HL-60 (cell line): ENCODE data around the gene MRPL20.

Experiments
- GABPA ChIP-seq: IDR thresholded peaks from 2 replicates; pipeline ENCODE4 v1.6.1; 2012; ENCODE audit warnings: low read depth
- POLR2AphosphoS5 ChIP-seq: IDR thresholded peaks from 2 replicates; pipeline ENCODE4 v1.6.1; 2012; ENCODE audit warnings: low read depth
- TF ChIP-seq, protein P1 (sequence below): IDR thresholded peaks from one replicate; pipeline ENCODE4 v1.5.1; 2011; ENCODE audit warnings: low read length, control low read depth, inconsistent platforms; ENCODE audit not compliant: insufficient read depth
- TF ChIP-seq, protein P2 (sequence below): IDR thresholded peaks from 2 replicates; pipeline ENCODE4 v1.6.1; 2012; ENCODE audit warnings: low read depth; ENCODE audit not compliant: insufficient replicate concordance

DNA sequence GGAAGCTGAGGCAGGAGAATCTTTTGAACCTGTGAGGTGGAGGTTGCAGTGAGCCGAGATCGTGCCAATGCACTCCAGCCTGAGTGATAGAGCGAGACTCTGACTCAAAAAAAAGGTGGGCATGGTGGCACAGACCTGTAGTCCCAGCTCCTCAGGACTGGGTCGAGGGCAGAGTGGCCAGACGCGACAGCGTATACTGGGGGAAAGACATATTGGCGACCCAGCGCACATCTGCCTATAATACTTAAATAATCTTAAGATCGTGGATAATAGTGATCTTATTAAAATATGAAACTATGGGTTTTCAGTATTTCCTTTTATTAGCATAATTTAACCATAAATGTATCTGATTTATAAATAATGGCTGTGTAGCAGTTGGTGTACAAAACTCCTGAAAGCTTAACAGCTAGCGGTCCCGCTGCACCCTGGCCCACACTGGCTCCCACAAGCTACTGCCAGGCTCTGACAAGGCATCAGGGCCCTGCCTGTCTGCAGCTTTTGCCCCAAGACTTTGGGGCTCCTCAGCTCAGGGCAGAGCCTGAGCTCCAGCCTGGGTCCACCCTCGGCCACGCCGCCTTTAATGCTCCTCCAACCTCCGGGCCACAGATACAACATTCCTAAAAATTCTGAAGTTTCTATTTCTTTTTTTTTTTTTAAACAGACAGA, 29.4 kb downstream of the MRPL20 start:
- TF ChIP-seq, protein P1, sequence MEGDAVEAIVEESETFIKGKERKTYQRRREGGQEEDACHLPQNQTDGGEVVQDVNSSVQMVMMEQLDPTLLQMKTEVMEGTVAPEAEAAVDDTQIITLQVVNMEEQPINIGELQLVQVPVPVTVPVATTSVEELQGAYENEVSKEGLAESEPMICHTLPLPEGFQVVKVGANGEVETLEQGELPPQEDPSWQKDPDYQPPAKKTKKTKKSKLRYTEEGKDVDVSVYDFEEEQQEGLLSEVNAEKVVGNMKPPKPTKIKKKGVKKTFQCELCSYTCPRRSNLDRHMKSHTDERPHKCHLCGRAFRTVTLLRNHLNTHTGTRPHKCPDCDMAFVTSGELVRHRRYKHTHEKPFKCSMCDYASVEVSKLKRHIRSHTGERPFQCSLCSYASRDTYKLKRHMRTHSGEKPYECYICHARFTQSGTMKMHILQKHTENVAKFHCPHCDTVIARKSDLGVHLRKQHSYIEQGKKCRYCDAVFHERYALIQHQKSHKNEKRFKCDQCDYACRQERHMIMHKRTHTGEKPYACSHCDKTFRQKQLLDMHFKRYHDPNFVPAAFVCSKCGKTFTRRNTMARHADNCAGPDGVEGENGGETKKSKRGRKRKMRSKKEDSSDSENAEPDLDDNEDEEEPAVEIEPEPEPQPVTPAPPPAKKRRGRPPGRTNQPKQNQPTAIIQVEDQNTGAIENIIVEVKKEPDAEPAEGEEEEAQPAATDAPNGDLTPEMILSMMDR: no peak
- TF ChIP-seq POLR2AphosphoS5: no peak
- no peak for TF ChIP-seq GABPA
- TF ChIP-seq, protein P2, sequence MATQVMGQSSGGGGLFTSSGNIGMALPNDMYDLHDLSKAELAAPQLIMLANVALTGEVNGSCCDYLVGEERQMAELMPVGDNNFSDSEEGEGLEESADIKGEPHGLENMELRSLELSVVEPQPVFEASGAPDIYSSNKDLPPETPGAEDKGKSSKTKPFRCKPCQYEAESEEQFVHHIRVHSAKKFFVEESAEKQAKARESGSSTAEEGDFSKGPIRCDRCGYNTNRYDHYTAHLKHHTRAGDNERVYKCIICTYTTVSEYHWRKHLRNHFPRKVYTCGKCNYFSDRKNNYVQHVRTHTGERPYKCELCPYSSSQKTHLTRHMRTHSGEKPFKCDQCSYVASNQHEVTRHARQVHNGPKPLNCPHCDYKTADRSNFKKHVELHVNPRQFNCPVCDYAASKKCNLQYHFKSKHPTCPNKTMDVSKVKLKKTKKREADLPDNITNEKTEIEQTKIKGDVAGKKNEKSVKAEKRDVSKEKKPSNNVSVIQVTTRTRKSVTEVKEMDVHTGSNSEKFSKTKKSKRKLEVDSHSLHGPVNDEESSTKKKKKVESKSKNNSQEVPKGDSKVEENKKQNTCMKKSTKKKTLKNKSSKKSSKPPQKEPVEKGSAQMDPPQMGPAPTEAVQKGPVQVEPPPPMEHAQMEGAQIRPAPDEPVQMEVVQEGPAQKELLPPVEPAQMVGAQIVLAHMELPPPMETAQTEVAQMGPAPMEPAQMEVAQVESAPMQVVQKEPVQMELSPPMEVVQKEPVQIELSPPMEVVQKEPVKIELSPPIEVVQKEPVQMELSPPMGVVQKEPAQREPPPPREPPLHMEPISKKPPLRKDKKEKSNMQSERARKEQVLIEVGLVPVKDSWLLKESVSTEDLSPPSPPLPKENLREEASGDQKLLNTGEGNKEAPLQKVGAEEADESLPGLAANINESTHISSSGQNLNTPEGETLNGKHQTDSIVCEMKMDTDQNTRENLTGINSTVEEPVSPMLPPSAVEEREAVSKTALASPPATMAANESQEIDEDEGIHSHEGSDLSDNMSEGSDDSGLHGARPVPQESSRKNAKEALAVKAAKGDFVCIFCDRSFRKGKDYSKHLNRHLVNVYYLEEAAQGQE: no peak
